Retinal pigment epithelial cell (primary cell): ENCODE measurements around the gene HES1.
"Not testable (repeated sequence)": the region's sequence is repeated elsewhere in the genome, so short reads cannot be mapped to it uniquely, and the experiment has no call there.

Experiments
- DNase-seq: peaks from one replicate; pipeline ENCODE4 v3.0.0-alpha.2; 2010; ENCODE audit warnings: low read depth
- H3K4me3 ChIP-seq: 2 replicates; pipeline ENCODE4 v1.5.1; 2011; ENCODE audit warnings: mild to moderate bottlenecking, low read length, control low read depth, moderate library complexity
- TF ChIP-seq, protein P1 (sequence below): conservative IDR thresholded peaks from 2 replicates; pipeline ENCODE4 v1.5.1; 2011; ENCODE audit warnings: low read depth, low read length, control low read depth, inconsistent platforms

The HES1 gene

DNA sequence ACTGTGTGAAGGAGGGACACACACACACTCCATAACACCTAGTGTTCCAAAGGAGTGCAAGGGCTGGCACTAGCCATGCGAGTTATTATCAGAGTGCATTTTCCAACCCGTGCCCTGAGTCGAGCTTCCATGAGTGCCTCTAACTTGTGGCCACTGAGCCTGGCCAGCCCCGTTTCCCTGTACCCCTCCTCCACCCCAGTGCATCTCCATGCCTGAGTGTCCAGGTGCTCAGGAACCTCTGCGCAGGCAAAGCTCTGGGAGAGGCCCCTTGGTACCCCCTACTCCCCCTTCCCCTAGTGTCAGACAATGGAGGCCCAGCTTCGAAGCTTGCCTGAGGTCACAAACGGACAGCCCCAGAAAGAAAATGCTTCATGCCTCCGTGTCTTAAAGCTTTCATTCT is 45.2 kb upstream of the HES1 start:
- H3K4me3 ChIP-seq, result no peak overlapping the region
- no peak for DNase-seq
- TF ChIP-seq, protein P1, sequence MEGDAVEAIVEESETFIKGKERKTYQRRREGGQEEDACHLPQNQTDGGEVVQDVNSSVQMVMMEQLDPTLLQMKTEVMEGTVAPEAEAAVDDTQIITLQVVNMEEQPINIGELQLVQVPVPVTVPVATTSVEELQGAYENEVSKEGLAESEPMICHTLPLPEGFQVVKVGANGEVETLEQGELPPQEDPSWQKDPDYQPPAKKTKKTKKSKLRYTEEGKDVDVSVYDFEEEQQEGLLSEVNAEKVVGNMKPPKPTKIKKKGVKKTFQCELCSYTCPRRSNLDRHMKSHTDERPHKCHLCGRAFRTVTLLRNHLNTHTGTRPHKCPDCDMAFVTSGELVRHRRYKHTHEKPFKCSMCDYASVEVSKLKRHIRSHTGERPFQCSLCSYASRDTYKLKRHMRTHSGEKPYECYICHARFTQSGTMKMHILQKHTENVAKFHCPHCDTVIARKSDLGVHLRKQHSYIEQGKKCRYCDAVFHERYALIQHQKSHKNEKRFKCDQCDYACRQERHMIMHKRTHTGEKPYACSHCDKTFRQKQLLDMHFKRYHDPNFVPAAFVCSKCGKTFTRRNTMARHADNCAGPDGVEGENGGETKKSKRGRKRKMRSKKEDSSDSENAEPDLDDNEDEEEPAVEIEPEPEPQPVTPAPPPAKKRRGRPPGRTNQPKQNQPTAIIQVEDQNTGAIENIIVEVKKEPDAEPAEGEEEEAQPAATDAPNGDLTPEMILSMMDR, result no peak

DNA sequence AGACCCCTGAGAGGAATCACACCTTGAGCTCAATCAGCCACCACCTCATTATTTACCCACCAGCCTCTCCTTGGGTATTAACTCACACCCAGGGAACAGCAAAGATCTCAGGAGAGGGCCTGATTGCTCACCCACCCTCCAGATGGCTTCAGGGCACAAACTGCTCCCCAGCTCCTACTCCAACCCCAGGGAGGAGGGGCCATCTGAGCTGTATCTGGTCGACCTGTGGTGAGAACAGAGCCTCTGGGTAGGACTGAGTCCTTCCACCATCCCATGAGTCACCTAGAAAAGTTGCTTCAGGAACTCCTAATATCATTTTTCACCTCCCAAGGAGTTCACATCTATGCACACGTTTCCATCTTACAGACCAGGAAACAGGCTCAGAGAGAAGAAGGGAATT is 44.8 kb upstream of the HES1 start:
- TF ChIP-seq, protein P1, result no peak
- DNase-seq, result no peak
- H3K4me3 ChIP-seq, result no peak overlapping the region

DNA sequence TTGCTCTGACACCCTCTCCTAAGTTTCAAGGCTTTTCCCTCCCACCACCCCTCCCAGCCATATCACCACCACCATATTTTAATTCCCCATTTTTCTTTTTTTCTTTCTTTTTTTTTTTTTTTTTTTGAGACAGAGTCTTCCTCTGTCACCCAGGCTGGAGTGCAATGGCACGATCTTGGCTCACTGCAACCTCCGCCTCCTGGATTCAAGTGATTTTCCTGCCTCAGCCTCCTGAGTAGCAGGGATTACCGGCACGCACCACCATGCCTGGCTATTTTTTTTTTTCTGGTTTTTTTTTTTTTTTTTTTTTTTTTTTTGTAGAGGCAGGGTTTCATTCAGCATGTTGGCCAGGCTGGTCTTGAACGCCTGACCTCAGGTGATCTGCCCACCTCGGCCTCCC is 44.1 kb upstream of the HES1 start:
- H3K4me3 ChIP-seq, DNase-seq: not testable (repeated sequence)

DNA sequence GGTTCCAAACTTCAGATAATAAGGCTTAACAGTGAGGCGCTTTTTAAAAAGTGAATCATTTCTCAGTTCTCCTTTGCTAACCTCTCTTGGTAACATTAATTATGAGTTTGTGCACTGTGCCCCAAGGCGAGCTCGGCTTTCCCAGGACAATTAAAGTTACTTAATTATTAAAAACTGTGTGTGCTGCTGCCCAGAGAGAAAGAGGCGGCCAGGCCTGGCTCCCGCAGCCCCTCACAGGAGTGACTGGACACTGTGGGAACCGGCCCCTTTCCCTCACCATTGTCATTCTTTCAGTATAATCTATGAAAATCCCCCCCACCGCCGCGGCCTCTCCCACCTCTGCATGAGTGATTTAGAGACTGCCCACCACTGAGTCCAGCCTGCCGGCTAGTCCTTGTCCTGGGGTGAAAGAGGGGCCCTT is 43.1 kb upstream of the HES1 start:
- no peak overlapping the region for H3K4me3 ChIP-seq
- TF ChIP-seq, protein P1, result no peak
- no peak for DNase-seq

DNA sequence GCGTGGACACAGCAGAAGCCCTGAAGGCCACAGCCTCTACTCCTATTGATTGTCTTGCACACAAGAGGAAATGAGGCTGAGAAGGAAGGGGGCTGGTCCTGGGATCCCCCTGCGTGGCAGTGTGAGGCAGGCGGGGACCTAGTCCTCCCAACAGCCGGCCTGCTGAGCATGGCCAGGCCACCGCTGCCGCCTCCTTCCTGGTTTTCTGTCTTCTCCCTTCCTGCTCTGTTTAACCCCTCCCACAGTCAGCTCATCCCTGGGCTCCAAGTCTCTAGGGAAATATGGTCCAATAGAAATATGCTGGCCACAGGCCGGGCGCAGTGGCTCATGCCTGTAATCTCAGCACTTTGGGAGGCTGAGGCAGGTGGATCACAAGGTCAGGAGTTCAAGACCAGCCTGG is 42.1 kb upstream of the HES1 start:
- TF ChIP-seq, protein P1, result no peak
- DNase-seq, result no peak
- no peak overlapping the region for H3K4me3 ChIP-seq

DNA sequence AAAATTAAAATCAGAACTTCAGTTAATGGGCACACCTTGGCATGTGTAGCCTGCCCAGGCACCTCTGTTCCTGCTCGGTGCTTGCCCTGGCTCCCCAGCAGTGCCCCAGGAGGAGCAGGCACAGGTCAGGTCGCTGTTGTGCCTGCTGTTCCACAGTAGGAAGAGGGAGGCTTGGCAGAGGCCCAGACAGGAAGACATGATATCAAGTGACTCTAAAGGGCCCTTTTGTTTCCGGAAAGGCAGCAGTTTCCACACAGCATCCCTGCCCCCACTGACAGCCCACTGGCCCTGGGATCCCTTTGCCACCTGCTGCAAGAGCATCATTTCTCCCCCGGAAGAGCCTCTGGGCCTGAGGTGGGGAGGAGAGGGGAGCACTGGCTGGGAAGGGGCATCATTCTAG is 40.5 kb upstream of the HES1 start:
- TF ChIP-seq, protein P1, result no peak
- DNase-seq, result no peak
- no peak overlapping the region for H3K4me3 ChIP-seq

DNA sequence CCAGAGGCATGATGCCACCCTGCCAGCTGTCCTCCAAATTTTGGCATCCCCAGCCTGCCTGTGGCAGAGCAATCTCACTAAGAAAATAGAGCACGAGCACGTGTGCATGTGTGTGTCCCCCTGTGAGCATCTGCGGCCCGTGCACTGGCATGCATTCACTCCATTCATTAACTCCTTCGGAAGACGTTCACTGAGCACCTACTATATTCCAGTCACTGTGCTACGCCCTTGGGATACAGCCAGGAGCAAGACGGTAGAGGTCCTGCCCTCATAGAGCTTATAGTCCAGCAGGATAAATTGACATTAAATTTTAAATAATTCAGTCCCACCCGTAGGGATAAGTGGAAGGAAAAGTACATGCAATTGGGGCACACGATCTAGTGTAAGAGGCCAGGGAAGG is 40.0 kb upstream of the HES1 start:
- no peak overlapping the region for H3K4me3 ChIP-seq
- TF ChIP-seq, protein P1, result no peak
- DNase-seq, result no peak
